IgD-negative memory B cell (primary cell): ENCODE data around the gene RPP25L. TPM values are rescaled to one million over a fixed set of nuclear protein-coding genes. Genes with fewer than 3 reads are reported as not detected.

Source experiments
- H3K27ac Mint-ChIP-seq, 3 donors: one replicate each; pipeline ENCODE4 v1.8.0; 2020 to 2022; ENCODE audit warnings: mild to moderate bottlenecking in 3 of 3, mixed read lengths in 3 of 3, moderate library complexity in 1 of 3
- H3K27me3 Mint-ChIP-seq: one replicate; pipeline ENCODE4 v1.8.0; 2021; ENCODE audit warnings: mixed read lengths
- H3K36me3 Mint-ChIP-seq: one replicate; pipeline ENCODE4 v1.8.0; 2020; ENCODE audit warnings: mild to moderate bottlenecking, mixed read lengths
- H3K4me1 Mint-ChIP-seq, 3 donors: one replicate each; pipeline ENCODE4 v1.8.0; 2020 to 2022; ENCODE audit warnings: mixed read lengths in 3 of 3, mild to moderate bottlenecking in 1 of 3
- H3K4me3 Mint-ChIP-seq, 4 donors: one replicate each; pipeline ENCODE4 v1.8.0; 2020 to 2022; ENCODE audit warnings: mild to moderate bottlenecking in 4 of 4, mixed read lengths in 4 of 4, moderate library complexity in 3 of 4
- H3K9me3 Mint-ChIP-seq, 3 donors: one replicate each; pipeline ENCODE4 v1.8.0; 2020 to 2021; ENCODE audit warnings: mixed read lengths in 3 of 3, mild to moderate bottlenecking in 1 of 3
- polyA plus RNA-seq: library from polyadenylated mRNA; unstranded; fragments of 300-500 nt; fragmentation: Illumina TruSeq; gene quantifications from one replicate; pipeline ENCODE4 v1.2.3, GENCODE V29; 2021

RPP25L gene
- polyA plus RNA-seq, 1 donor from 2014 or later, result 48.4 TPM

GRCh38 chr9:34629491-34629808 is 17.6 kb upstream of the RPP25L start:
- Mint-ChIP-seq H3K27me3 (peaks cover 47% of the 10 kb centered on the region), H3K36me3 (peaks cover 3% of the 10 kb centered on the region), H3K4me1 (peaks cover 9 to 14% (median 10%) of the 10 kb centered on the region in 3 donors), H3K4me3 (peak overlapping the region; percentile 71 to 94 (median 80)), H3K9me3 (no peaks in the 10 kb centered on the region), H3K27ac (no peak overlapping the region)

- peaks cover 3% of the 10 kb centered on the region for H3K36me3 Mint-ChIP-seq
- H3K27ac Mint-ChIP-seq, result peak within 1 kb of the TSS in 1 of 3 donors; percentile 21
- peaks cover 8 to 16% (median 11%) of the 10 kb centered on the region in 3 donors for H3K4me1 Mint-ChIP-seq
- H3K9me3 Mint-ChIP-seq, result no peaks in the 10 kb centered on the region
- H3K4me3 Mint-ChIP-seq, result peak within 1 kb of the TSS; percentile 71 to 94 (median 86)
- H3K27me3 Mint-ChIP-seq, result peaks cover 52% of the 10 kb centered on the region
Observed at GRCh38 chr9:34628656-34629490, 17.0 kb upstream of the RPP25L start, which contains the start of gene ARID3C. ARID3C (minus strand) TSS chr9:34629066; CDS start chr9:34628014, 1,052 bp downstream.

DNA sequence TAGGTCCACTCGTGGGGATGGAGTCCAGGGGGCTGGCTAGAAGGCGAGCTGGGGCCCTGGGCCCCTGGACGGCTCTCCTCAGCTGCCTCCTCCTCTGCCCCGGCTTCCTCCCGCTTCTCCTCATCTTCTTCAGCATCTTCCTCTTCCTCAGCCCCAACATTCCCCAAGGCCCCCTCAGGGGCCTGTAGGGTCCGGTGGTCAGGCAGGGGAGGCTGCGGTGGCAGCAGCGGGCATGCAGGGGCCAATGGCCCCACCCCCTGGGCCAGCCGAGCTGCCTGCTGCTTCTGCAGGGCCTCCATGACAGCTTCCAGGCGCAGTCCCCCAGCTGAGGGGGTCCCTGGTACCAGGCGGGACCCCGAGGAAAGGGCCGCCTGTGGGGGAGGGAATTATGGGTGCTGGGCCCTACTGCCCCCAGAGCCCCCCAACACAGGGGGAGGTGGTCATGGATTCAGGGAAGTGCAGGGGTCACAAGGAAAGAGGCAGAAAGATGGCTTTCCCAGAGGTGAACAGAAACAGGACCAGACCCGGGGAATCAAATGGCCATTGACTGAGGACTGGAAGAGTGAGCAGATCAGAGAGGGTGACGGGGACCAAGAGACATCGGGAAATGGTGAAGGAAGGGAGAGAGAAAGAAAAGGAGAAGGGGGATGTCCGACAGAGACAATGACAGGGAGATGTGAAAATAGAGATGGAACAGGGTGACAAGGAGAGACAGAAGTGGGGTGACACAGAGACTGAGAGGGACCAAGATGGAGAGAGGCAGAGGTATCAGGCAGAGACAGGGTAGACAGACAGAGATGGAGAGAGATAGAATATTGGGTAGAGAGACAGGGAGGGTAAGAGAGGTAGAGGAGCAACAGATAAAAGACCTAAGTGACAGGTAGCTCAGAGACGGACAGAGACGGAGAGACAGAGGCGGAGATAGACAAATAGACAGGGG is 16.1 kb upstream of the RPP25L start:
- Mint-ChIP-seq H3K4me3 (peak overlapping the region; percentile 63 to 91 (median 86)), H3K27ac (peak overlapping the region in 1 of 3 donors; percentile 21)

DNA sequence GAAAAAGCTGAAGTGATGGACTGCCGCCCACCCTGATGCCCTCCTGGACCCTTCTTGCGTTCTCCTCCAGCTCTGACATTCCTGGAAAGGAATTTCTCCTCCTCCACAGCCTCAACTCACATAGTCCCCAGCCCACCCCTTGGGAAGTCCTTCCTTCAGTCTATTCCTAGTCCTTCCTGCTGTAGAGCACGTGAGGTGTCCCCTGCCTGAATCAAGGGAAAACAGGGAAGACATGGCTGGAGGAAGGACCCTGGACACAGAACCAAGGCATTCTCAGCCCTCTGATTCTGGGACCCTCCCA is 13.2 kb upstream of the RPP25L start:
- H3K36me3 Mint-ChIP-seq, result peaks cover 2% of the 10 kb centered on the region
- H3K27me3 Mint-ChIP-seq, result peaks cover 69% of the 10 kb centered on the region
- H3K4me1 Mint-ChIP-seq, result peaks cover 16 to 30% (median 19%) of the 10 kb centered on the region in 3 donors
- no peak overlapping the region for H3K27ac Mint-ChIP-seq
- H3K4me3 Mint-ChIP-seq, result no peak overlapping the region
- peaks cover 0 to 2% (median 0%) of the 10 kb centered on the region in 3 donors for H3K9me3 Mint-ChIP-seq

More for the DNA sequence above, 16.1 kb upstream of the RPP25L start:
- H3K36me3 Mint-ChIP-seq, result peaks cover 3% of the 10 kb centered on the region
- peaks cover 0 to 2% (median 0%) of the 10 kb centered on the region in 3 donors for H3K9me3 Mint-ChIP-seq
- peaks cover 58% of the 10 kb centered on the region for H3K27me3 Mint-ChIP-seq
- H3K4me1 Mint-ChIP-seq, result peaks cover 8 to 20% (median 14%) of the 10 kb centered on the region in 3 donors

GRCh38 chr9:34624475-34625185 is 12.7 kb upstream of the RPP25L start:
- no peak overlapping the region for H3K4me3 Mint-ChIP-seq
- H3K9me3 Mint-ChIP-seq, result peaks cover 0 to 2% (median 0%) of the 10 kb centered on the region in 3 donors
- H3K36me3 Mint-ChIP-seq, result no peaks in the 10 kb centered on the region
- H3K27ac Mint-ChIP-seq, result no peak overlapping the region
- H3K27me3 Mint-ChIP-seq, result peaks cover 64% of the 10 kb centered on the region
- peaks cover 19 to 34% (median 21%) of the 10 kb centered on the region in 3 donors for H3K4me1 Mint-ChIP-seq

- Mint-ChIP-seq H3K36me3 (no peaks in the 10 kb centered on the region), H3K27ac (peak overlapping the region in 1 of 3 donors; percentile 31), H3K4me3 (peak overlapping the region; percentile 19 to 79 (median 65)), H3K9me3 (peaks cover 0 to 2% (median 0%) of the 10 kb centered on the region in 3 donors), H3K4me1 (peaks cover 24 to 34% (median 26%) of the 10 kb centered on the region in 3 donors), H3K27me3 (peaks cover 58% of the 10 kb centered on the region)
Observed at GRCh38 chr9:34623374-34624235, 11.7 kb upstream of the RPP25L start.

GRCh38 chr9:34620061-34620994 is 8.4 kb upstream of the RPP25L start, which contains the start of gene DCTN3:
DCTN3 (minus strand) TSS chr9:34620495; CDS start chr9:34620464, 31 bp downstream.
- peak within 1 kb of the TSS; percentile 6 to 93 (median 62) for H3K27ac Mint-ChIP-seq
- peak within 1 kb of the TSS; percentile 87 to 94 (median 94) for H3K4me3 Mint-ChIP-seq
- peaks cover 6% of the 10 kb centered on the region for H3K36me3 Mint-ChIP-seq
- H3K4me1 Mint-ChIP-seq, result peaks cover 20 to 27% (median 22%) of the 10 kb centered on the region in 3 donors
- H3K9me3 Mint-ChIP-seq, result peaks cover 0 to 2% (median 0%) of the 10 kb centered on the region in 3 donors
- peaks cover 32% of the 10 kb centered on the region for H3K27me3 Mint-ChIP-seq

GRCh38 chr9:34615132-34615531 is 3.2 kb upstream of the RPP25L start:
- H3K27ac Mint-ChIP-seq, result no peak overlapping the region
- peaks cover 8% of the 10 kb centered on the region for H3K36me3 Mint-ChIP-seq
- peaks cover 16 to 23% (median 19%) of the 10 kb centered on the region in 3 donors for H3K4me1 Mint-ChIP-seq
- no peaks in the 10 kb centered on the region for H3K9me3 Mint-ChIP-seq
- no peaks in the 10 kb centered on the region for H3K27me3 Mint-ChIP-seq
- peak overlapping the region in 1 of 4 donors; percentile 87 for H3K4me3 Mint-ChIP-seq

DNA sequence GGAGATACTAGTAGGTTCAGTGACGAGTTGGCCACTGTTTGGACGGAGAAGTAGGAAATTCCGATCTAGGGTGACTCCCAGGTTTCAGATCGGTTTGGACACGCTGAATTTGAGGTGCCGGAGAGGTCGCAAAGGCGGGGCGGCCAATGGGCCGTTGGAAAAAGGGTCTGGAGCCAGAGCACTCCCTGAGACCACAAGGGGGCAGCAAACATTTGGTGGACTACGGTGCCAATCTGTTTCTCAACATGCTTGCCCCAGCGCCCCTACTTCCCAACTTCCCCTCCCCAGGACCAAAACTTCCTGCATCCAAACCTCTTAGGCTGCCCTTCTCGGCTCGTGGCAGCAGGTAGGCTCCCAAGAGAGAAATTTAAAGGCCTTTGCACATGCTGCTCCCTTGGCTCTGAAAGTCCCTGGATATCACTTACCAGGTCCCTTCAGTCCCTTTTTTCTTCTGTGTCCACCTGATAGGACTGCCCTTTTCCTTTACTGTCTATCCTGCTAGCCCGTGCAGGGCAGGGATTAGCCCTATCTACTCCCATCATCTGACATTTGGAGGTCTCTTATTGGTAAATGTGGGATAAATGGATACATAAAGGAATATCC is 992 bp upstream of the RPP25L start:
- peaks cover 6 to 17% (median 14%) of the 10 kb centered on the region in 3 donors for H3K4me1 Mint-ChIP-seq
- H3K36me3 Mint-ChIP-seq, result peaks cover 7% of the 10 kb centered on the region
- H3K27ac Mint-ChIP-seq, result peak overlapping the region; percentile 28 to 96 (median 95)
- H3K27me3 Mint-ChIP-seq, result no peaks in the 10 kb centered on the region
- no peaks in the 10 kb centered on the region for H3K9me3 Mint-ChIP-seq
- peak overlapping the region; percentile 87 to 96 (median 94) for H3K4me3 Mint-ChIP-seq

DNA sequence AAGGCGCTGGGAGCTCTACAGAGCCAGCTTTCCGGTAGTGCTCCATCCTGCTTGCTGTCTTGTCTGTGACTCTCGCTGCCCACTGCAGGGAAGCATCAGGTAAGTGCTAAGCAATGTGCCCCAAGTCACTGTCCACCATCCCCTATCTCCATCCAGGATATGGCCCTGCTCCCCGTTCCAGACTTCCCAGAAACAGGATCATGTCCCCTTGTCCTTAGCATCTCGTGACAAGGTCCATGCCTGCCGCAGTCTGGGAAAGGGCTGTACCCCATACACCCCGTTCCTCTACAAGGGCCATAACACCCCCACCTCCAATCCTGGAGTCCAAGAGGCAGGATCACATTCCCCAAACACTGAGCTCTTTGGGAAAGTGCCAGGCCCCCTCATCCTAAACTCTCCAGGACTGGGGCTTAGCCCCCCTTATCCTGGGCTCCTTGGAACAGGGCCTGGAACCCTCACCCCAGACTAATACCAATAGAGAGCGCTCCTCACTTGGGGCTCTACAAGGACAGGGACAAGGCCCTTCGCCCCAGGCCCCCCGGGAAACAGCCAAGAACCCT is 566 bp downstream of the RPP25L start:
- no peaks in the 10 kb centered on the region for H3K9me3 Mint-ChIP-seq
- peaks cover 5% of the 10 kb centered on the region for H3K36me3 Mint-ChIP-seq
- peaks cover 5 to 17% (median 14%) of the 10 kb centered on the region in 3 donors for H3K4me1 Mint-ChIP-seq
- no peaks in the 10 kb centered on the region for H3K27me3 Mint-ChIP-seq
- peak overlapping the region; percentile 28 to 96 (median 95) for H3K27ac Mint-ChIP-seq
- peak overlapping the region; percentile 87 to 96 (median 94) for H3K4me3 Mint-ChIP-seq

DNA sequence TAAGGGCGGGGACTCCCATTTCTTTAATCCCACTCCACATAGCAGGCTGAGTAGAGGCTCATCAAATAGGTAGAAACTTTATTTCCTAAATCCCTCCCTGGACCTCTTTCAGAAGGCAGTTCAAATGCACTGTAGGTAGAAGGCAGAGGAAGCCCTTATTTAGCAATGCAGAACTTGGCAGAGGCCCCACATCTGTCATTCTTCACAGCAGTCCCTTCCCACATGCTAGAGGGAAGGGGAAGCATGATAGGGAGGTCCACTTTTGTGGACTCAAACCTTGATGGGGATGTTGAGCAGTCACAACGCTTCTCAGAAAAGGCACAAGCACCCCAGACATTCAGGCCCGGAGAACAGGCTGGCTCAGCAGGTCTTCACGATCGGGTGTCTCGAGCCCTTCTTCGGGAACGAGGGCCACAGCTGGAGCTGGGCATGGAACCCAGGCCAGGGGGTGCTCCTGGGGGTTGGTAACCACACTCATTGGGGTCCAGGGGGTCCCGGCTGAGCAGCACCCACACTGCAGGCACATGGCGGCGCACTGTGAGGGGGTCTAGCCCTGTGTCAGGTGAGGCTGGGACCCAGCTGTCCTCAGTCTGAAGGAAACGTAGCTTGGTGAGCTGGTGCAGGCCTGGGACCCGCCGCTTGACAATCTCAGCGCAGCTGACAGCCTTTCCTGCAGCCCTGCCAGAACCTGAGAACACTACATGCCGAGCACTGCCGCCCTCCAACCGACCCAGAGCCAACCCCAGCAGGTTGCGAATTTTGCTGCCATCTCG is 1.3 kb downstream of the RPP25L start:
- Mint-ChIP-seq H3K27ac (peak overlapping the region in 2 of 3 donors; percentile 21 to 22), H3K4me3 (peak overlapping the region; percentile 16 to 96 (median 76)), H3K36me3 (peaks cover 5% of the 10 kb centered on the region), H3K4me1 (peaks cover 5 to 17% (median 14%) of the 10 kb centered on the region in 3 donors), H3K27me3 (no peaks in the 10 kb centered on the region), H3K9me3 (no peaks in the 10 kb centered on the region)
